HG02763 (cell line): ENCODE data around the gene UBE2E1.
A peak's percentile ranks its signal among the peaks of the same experiment; 100 is the strongest.

ENCODE experiments used
- ATAC-seq: cut with Tn5 transposase; IDR thresholded peaks from one replicate; pipeline ENCODE4 v1.9.1; 2021; ENCODE audit warnings: mild to moderate bottlenecking, moderate library complexity; ENCODE audit not compliant: unreplicated experiment

UBE2E1 gene

DNA sequence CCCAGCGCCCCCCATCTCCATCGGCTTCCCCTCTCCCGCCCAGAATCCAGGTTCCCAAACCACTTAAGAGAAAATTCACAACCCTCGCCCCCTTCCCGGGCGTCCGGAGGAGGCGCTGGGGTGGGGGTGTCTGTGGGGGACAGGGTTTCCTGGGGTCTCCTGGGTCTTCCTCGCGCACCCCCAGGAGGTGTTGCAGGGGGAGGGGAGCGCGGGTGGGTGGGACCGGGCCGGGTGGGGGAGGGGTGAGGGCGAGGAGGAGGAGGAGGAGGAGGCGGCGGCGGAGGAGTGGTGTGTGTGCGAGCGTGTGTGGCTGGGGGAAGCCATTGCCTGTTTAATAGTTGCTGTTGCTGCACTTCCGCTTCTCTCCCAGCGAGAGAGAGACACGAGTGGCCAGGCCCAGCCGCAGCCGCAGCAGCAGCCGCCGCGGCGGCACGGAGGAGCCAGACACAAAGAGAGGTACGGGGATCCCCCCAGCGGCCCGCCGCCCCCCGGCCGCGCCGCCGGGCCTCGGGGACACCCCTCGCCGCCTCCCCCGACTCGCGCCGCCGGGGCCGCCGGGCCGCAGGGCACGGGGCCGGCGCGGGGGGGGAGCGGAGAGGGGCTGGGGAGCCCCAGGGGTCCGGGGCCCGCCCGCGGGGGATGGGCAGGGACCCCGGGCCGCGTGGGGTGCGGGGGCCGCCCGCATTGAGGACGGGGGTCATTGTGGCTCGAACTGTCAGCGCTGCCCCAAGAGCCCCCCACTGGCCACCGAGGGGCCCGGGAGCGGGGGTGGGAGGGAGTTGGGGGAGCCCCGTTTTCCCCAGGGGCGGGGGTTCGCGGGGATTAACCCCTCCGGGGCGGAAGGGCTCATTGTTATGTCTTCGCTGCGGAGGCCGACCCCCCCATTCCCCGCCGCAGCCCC lies at the start of gene UBE2E1:
TSS of gene UBE2E1 (plus strand) at position 323 of the 901 bp plus-strand sequence. CDS start 1,315 bp downstream, outside the sequence.
- peak; percentile 64 for ATAC-seq

DNA sequence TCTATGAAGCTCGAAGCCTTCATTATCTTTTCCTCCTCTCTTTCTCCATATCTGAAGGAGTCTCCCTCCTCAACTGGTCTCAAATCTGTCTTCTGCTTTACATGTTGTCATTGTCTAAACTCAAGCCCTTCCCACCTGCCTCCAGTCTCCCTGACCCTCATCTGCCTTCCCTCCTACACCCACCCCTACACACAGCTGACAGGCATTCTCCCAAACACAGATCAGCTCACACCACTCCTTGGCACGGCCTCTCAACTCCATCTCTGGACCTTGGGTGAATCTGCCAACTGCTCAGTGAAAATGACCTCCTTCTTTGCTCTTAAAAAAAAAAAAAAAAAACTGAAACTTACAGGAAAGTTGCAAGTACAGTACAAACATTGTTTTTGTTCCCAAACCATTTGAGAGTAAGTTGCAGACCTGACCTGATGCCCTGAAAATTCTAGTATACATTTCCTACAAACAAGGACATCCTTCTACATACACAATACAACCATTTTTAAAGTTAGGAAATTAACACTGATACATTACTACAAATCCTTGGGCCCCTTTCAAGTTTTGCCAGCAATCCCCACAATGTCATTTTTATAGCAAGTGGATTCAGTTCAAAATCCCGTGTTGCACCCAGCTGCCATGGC lies 49.4 kb upstream of the UBE2E1 start:
- ATAC-seq = no peak

DNA sequence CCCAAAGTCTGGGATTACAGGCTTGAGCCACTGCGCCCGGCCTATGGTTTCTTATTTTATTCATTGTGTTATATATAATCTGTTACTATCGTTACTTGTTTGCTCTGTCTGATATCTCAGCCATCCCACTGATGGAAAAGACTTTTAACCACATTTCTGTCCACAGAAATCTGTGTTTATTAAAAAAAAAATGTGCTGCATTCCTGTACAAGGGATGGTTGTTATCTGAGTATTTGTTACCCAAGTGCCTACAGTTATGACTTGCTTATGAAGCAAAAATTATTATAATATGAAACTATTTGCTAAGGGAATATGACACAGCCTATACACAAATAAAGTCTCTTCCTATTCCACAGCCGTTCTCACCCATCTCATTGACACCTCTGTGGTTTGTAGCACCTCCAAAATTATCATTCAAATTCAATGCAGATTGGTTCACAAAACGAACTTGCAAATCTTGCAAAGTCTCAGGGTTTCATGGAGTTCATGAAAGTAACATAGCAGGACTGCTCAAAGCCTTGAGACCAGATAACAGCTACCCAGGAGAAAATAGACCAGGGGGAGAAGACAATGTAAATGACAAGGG lies 47.4 kb upstream of the UBE2E1 start:
- ATAC-seq = no peak

DNA sequence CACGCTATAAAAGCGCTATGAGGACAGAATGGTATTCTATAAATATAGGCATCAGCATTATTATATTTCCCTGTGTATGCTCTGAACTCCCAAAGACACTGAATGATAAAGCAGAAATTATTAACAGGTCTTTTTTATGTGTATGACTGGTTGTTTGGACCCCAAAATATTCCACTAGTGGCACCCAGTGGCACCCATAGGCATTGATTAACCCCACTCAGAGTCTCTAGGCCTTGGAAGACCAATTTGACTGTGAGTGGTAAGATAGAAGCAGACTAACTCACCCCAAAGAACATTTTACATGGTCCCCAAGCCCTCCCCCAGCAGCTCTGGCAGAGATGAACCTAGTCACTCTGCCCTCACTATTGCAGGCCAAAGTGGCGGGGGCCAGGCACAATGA lies 45.4 kb upstream of the UBE2E1 start:
- peak; percentile 4 for ATAC-seq

DNA sequence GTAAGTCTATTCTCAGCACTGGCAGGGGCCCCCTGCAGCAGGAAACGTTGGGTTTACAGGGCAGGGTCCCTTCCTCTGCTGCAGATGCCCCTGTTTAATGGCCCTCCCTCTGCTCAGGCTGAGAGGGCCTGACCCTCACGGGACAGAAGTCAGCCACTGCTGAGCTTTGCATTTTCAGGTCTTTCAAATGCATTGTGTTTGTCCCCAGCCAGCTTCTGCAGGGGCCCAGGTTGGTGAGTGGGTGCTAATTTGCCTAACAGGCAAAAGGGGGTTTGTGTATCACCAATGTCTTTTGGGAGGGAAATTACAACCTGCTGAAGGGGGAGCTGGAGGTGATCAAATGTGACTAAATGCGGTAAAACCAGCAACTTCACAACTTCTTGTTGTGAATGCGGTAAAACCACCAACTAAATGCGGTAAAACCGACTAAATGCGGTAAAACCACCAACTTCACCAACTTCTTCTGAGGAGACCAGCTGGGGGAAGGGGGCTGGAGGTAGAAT lies 44.8 kb upstream of the UBE2E1 start:
- peak; percentile 51 for ATAC-seq

DNA sequence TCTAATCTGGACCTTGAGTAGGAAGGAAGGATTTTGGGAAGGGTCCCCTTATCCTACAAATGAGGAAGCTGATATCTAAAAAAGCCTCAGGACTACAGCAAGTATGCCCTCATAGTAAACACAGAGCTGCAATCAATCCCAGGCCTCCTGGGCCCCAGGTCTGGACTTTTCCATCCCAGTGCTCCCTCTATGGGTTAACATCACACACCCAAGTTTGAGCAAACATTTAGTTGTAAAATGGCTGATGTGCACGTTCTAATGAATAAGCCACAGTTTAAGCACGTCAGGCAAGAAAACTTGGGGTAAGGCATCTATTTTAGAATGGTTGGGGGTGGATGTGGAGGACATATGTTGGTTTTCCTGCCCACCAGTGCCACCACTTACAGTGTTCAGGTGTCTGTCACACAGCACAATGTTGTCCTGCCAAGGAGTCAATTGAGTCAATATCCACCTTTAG lies 44.3 kb upstream of the UBE2E1 start:
- peak; percentile 37 for ATAC-seq

DNA sequence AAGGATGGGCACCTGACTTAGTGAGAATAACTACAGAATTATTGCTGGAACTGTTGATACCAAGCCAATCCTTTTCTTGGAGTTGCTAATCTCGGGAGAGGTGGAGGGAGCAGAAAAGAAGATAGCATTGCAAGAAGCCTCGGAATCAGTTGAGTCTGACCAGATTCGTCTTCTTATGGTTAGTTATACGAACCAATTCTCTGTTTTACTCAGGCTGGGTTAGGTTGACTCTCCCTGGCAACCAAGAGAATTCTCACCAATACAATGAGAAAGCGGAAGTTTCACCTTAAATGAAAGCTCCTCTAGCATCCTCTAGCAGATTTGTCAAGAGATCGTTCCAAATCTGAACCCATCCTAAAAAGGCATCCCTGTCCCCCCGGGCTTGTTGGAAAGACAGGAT lies 43.5 kb upstream of the UBE2E1 start:
- peak; percentile 74 for ATAC-seq

DNA sequence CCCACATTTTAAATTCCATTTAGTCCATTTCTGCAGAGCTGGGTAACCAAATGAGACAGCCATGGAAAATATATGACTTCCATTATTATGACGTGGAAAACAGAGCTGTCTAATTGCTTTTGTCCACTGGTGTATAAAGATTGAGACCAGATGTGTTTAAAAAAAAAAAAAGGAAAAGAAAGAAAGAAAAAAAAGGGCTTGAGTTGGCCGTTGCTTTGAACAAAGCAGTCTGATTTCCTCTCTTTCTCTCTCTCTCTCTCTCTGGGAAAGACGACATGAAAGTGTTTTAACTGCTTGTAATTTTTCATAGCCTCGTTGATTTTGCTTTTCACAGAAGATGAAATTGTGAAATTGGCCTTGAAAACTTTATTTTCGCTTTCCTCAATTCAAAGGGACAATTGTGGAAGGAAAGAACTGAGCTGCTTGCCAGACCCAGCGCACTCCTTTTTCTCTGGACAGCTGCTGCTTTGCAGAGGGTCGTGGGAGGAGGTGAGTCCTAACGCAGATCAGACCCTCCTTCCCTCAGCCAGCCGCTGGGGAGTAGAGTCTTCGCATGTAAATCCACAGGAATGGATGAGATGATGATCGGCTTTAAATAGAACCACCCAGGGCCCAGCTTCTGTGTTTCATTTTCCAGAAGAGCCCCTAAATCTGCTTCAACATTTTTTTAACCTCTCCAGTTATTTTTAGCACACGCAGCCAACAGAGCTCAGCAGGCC lies 42.8 kb upstream of the UBE2E1 start:
- ATAC-seq = no peak

DNA sequence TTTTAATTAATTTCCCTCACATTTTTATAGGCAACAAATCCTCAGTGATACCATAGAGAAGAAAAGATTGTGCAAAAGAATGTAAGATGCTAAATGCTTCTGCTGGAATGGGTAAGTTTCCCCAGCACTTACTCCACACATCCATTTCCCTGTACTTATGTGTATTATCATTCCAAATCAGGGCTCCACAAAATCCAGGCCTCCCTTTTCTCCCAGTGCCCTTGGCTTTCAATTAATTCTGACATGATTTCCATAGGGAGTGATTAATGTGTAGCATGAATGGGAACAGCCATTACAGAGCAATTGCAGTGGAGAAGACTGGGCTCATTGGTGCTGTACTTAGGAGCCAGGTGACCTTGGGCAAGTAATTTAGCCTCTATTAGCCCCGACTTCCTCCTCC lies 41.3 kb upstream of the UBE2E1 start:
- no peak for ATAC-seq

DNA sequence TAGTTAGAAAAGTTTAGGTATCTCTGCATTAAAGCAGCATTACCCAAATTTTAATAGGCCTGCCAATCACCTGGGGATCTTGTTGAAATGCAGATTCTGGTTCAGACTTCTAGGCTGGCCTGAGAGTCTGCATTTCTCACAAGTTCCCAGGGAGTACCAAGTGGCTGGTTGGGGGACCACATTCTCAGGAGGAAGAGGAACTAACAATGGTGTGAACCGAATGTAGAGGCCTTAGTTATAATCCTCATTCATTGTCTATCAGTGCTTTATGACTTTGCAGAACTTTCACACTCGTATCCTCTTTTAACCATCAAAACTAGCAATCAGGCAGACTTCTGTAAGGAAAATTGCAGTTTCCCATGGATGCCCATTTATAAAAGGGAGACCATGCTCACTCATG lies 38.2 kb upstream of the UBE2E1 start:
- no peak for ATAC-seq

DNA sequence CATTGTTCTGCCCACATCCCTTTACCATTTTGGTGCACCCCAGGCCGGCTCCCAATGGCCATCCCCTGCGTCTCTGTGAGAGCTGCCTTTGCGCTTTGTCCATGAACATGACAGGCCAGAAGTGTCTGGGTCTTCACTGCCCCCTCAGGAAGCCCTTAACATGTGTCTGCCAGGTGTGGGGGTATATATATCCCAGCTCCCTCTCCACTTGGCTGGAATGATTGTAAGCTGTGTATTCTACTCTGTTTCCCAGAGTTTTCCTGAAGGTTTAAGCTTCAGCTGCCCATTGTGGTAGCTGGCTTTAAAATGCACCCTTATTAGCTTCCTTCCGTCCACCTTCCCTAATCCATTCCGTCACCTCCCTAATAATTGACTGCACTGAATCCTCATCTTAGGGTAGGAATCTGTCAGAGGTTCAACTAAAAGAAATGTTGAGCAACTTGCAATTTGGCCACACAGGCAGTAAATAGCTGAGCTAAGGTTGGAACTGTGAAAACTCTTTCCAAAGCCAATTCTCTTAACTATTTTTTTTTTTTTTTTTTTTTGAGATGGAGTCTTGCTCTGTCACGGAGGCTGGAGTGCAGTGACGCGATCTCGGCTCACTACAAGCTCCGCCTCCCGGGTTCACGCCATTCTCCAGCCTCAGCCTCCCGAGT lies 30.4 kb upstream of the UBE2E1 start:
- no peak for ATAC-seq

DNA sequence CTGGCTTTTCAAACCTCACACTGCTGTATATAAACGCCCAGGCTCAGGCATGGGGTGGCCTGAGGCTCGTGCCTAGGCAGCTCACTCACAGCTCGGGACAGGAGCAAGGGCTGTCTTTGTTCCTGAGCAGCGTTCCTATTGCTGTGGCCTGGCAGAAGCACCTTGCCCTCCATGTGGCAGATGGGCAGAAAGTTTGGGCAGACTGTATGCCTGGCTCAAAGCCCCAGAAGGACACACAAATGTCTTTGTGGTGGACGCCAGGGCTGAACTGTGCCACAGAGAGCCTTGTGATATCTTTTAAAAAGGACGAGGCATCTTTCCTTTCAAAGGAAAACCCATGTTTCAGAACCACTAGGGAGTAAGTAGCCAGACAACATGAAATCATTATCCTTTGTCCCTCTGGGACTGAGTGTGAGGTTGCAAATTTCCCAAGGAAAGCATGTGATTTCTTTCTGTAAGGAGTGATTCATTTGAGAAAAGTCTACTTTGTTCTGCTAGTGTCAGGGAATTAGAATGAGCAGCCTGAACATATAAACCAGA lies 29.3 kb upstream of the UBE2E1 start:
- ATAC-seq = no peak

DNA sequence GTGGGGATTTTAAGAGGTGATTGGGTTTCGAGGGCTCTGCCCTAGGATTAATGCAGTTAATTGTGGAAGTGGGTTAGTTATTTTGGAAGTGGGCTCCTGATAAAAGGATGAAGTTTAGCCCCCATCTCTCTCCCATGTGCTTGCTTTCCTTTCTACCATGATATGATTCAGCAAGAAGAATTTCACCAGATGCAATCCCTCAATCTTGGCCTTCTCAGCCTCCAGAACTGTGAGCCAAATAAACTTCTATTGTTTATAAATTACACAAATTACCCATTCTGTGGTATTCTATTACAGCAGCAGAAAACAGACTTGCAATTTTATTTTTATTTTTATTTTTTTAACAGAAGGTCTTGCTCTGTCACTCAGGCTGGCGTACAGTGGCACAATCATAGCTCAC lies 27.3 kb upstream of the UBE2E1 start:
- no peak for ATAC-seq

DNA sequence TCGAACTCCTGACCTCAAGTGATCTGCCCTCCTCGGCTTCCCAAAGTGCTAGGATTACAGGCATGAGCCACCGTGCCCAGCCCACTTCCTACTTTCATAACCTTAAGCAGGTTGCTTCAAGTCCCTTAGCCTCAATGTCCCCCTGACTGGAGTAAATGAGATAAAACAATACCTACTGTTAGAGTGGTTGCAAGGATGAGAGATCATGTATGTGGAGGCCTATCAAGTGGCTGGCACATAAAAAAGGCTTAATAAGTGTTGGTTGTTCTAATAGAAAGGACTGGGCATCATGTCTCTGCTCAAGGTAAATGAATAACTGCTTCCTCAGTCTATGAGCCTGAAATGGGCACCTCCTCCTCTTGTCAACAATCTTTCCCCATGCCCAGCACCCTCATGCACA lies 25.9 kb upstream of the UBE2E1 start:
- no peak for ATAC-seq

DNA sequence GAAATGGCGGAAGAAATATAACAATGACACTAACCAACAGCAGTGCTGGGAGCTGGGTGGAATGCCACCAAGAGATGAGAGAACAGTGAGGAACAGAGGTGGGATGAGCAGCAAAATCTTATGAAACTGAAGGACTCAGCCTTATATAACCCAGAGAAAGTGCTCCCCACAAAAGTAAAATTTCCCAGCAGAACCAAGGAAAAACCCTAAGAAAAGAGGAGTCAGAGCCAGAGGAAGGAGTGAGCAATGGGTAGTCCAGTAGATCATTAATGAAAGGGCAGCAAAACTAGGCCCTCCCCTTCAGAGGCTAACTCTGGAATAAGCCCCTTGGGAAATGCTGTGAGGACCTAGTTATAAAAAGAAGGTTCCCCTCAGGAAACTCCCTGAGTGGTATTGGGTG lies 24.7 kb upstream of the UBE2E1 start:
- no peak for ATAC-seq

DNA sequence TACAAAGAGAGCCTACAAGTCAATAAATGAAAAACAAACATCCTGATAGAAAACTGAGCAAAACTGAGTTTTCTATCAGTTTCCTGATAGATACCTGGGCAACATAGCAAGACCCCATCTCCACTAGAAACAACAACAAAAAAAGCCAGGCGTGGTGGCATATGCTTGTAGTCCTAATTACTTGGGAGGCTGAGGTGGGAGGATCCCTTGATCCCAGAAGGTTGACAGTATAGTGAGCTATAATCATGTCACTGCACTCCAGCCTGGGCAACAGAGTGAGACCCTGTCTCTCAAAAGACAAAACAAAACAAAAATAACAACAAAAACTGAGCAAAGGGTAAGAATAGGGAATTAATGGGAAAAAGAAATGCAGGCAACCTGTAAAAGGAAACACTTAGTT lies 23.9 kb upstream of the UBE2E1 start:
- no peak for ATAC-seq

DNA sequence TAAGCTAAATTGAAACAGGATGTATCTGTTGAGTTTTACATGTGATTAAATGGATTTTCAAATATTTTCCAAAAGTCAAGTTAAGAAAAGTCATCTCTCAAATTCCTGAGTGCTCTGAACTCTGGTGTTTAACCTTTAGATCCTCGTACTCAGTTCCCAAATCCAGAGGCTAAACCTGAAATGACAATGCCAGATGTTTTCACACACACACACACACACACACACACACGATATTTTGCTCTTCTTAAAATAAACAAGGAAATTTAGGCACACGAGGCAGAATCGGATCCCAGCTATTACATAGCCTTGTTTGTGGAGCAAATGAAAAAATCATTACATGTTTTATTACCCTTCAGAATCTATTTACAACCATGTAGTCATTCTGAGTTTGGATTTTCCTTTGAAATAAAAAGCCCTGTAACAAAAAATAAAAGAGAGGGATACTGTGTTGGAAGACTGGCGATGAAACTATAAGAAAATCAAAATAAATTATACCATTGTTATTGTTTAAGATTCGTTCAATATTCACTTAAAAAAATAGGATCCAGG lies 20.6 kb upstream of the UBE2E1 start:
- no peak for ATAC-seq

DNA sequence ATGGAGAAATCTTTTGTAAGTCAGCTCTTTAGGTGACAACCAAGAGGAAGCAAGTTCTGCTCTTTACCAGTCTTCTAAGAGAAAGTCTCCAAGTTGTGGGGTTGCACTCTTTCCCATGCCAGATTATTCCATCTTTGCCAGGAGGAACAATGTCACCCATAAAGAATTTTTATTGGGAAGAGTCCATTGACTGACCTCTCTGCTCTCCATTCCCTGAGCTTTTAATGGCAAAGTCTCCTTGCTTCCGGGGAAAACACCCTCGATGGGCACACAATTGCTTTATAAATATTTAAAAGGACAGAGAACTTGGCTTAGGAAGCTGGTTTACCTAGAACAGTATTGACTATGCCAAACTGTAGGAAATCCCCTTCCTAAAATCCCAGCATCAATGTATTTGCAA lies 19.9 kb upstream of the UBE2E1 start:
- no peak for ATAC-seq

DNA sequence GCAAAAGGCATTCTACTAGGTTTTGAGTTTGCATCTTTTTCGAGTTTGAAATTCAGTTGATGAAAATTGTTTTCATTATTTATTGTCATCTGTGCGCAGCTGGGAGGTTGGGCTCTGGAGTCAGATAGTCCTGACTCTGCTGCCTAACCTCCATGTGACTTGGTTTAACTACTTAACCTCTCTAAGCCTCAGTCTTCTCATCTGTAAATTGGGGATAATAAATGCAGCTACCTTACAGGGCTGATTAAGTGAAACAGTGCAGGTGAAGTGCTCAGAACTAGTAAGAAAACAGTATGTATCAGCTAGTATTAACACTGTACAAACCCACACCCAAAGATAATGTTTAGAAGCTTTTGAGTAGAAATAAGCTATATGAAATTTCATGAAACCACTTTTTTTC lies 14.1 kb upstream of the UBE2E1 start:
- no peak for ATAC-seq

DNA sequence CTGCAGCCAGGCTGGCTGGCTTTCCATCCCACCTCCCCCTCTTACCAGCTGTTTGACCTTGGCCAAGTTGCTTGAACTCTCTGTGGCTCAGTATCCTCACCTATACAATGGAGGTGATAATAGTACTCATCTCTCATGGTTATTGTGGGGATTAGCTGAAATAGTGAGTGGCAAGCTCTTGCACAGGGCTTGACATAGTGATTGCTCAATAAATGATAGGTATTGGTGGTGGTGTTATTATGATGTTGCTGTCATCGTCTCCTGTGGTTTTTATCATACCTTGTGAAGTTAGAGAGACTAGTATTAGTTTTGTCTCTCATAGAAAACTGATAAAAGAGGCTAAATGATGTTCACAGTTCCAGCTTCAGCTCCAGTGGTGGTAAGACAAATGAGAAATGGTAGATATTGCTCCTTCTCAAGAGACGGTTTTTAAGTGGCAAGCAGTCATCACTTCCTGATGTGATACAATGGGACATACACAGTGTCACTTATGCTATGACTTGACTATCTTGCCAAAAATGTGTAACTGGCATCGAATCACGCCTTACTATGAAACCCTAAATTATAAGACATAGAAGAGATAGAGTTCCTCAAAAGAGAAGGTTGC lies 12.1 kb upstream of the UBE2E1 start:
- no peak for ATAC-seq
